ENCODE data around the gene MEI1. TPM values are rescaled to one million over a fixed set of nuclear protein-coding genes. Genes with fewer than 3 reads are reported as not detected.

MEI1 gene
- total RNA-seq, 1 experiment from 2014 or later = not detected

- no peak for DNase-seq (ENCODE audit: low read depth)
Observed at GRCh38 chr22:41842996-41843970, 144.0 kb downstream of the MEI1 start.

GRCh38 chr22:41844036-41844435 is 144.7 kb downstream of the MEI1 start:
- DNase-seq (ENCODE audit: low read depth) = no peak

GRCh38 chr22:41844513-41844912 is 145.2 kb downstream of the MEI1 start:
- DNase-seq (ENCODE audit: low read depth) = no peak

GRCh38 chr22:41845380-41846267 is 146.3 kb downstream of the MEI1 start:
- no peak for DNase-seq (ENCODE audit: low read depth)

DNA sequence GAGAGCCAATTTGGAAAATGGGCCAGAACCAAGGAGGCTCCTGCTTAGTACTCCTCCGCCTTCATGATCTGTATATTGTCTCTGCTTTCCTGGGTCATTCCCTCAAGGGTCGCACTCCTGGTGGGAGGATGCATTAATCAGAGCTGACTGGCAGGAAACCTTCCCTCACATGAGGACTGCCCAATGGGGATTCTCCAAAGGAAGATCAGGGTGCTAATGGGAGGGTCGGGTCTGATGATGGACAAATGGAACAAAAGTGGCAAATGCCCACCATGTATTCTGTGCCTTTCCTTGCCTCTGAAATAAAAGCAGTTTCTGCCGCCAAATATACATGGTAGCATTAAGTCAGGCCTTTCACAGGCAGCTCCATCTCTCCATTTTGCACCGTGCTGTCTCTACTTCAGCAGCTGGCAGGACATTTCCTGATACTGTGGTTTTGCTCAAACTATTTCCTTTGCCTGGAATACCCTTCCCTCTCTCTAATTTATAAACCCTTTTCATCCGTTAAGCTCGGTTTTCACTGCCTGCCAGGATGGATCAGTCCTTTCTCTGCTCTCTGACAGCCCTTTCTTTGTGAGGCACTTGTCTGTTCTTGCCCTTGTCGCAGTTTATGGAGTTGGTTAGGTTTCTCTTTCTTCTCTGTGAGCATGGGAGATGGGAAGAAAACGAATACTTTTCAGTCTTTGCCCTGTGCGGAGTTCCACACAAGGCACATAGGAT is 147.1 kb downstream of the MEI1 start:
- DNase-seq (ENCODE audit: low read depth) = no peak

DNA sequence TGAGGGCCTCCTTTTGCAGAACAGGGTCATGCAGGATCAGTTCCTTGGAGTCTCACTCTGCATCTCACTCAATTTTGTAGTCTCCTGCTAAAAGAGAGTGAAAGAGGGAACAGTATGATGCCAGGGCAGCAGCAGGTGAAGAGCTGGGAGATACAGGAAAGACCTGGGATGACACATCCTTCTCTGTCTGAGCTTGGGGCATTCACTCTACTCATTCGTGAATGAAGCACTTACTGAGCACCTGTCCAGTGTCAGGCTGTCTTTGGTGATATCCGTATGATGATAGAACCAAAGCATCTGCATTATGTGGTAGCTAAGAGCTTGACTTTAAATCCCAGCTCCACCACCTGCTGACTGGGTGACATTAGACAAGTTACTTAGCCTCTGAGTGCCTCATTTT is 148.0 kb downstream of the MEI1 start:
- no peak for DNase-seq (ENCODE audit: low read depth)

GRCh38 chr22:41848468-41848867 is 149.2 kb downstream of the MEI1 start:
- DNase-seq (ENCODE audit: low read depth) = no peak

Other genes starting within 250 kb of the MEI1 start
- 55.6 and 59.7 TPM in 2 replicates for gene PHF5A, start 230.8 kb upstream of the MEI1 start, total RNA-seq (2014; rRNA removed; shearing (Covaris generic))
- gene ACO2, start 230.4 kb upstream of the MEI1 start, total RNA-seq (2014; rRNA removed; shearing (Covaris generic)) = 38.5 and 43.7 TPM in 2 replicates
- gene POLR3H, start 155.0 kb upstream of the MEI1 start, total RNA-seq (2014; rRNA removed; shearing (Covaris generic)) = 11.5 and 14.0 TPM in 2 replicates
- gene CSDC2, start 138.5 kb upstream of the MEI1 start, total RNA-seq (2014; rRNA removed; shearing (Covaris generic)) = not detected in 2 replicates
- 24.2 and 25.9 TPM in 2 replicates for gene PMM1, start 109.7 kb upstream of the MEI1 start, total RNA-seq (2014; rRNA removed; shearing (Covaris generic))
- 14.1 and 24.3 TPM in 2 replicates for gene DESI1, start 78.5 kb upstream of the MEI1 start, total RNA-seq (2014; rRNA removed; shearing (Covaris generic))
- gene XRCC6, start 78.2 kb upstream of the MEI1 start, total RNA-seq (2014; rRNA removed; shearing (Covaris generic)) = 369 and 407 TPM in 2 replicates
- gene SNU13, start 10.6 kb upstream of the MEI1 start, total RNA-seq (2014; rRNA removed; shearing (Covaris generic)) = 153 and 175 TPM in 2 replicates
- gene CCDC134, start 101.2 kb downstream of the MEI1 start, total RNA-seq (2014; rRNA removed; shearing (Covaris generic)) = 8.1 and 11.2 TPM in 2 replicates
- 27.4 and 27.6 TPM in 2 replicates for gene SREBF2, start 133.6 kb downstream of the MEI1 start, total RNA-seq (2014; rRNA removed; shearing (Covaris generic))
- not detected in 2 replicates for gene SHISA8, start 215.6 kb downstream of the MEI1 start, total RNA-seq (2014; rRNA removed; shearing (Covaris generic))
- gene TNFRSF13C, start 227.3 kb downstream of the MEI1 start, total RNA-seq (2014; rRNA removed; shearing (Covaris generic)) = not detected in 2 replicates
- 50.3 and 57.6 TPM in 2 replicates for gene CENPM, start 247.6 kb downstream of the MEI1 start, total RNA-seq (2014; rRNA removed; shearing (Covaris generic))

Data from RPMI7951 (cell line).